Aorta (tissue), 5 donors: ENCODE results near the gene ARHGAP29. TPM values are rescaled to one million over a fixed set of nuclear protein-coding genes. Genes with fewer than 3 reads are reported as not detected.
"Not testable (repeated sequence)": the region's sequence is repeated elsewhere in the genome, so short reads cannot be mapped to it uniquely, and the experiment has no call there.

ENCODE experiments used
- ATAC-seq: fragments of 200-7000 bp; cut with Tn5 transposase; one replicate; pipeline ENCODE4 v1.9.1; 2022; ENCODE audit warnings: moderate library complexity; ENCODE audit not compliant: low FRiP score
- DNase-seq, 2 donors: peaks; one replicate each; pipeline ENCODE4 v3.0.0-alpha.2; 2020
- H3K27ac ChIP-seq, 2 donors: one replicate each; pipeline ENCODE4 v1.5.1; 2013; ENCODE audit warnings: low read length in 2 of 2, mild to moderate bottlenecking in 2 of 2, moderate library complexity in 2 of 2, control low read depth in 1 of 2, inconsistent platforms in 1 of 2, low read depth in 1 of 2
- H3K27me3 ChIP-seq, 2 donors: one replicate each; pipeline ENCODE4 v1.6.1; 2013; ENCODE audit warnings: control low read depth in 1 of 2, low read length in 1 of 2, mild to moderate bottlenecking in 1 of 2, moderate library complexity in 1 of 2; ENCODE audit not compliant: insufficient read depth in 2 of 2, control insufficient read depth in 1 of 2
- H3K36me3 ChIP-seq, 2 donors: one replicate each; pipeline ENCODE4 v1.6.1; 2013; ENCODE audit warnings: control low read depth in 1 of 2, low read length in 1 of 2, mild to moderate bottlenecking in 1 of 2; ENCODE audit not compliant: insufficient read depth in 2 of 2, control insufficient read depth in 1 of 2
- H3K4me1 ChIP-seq, 2 donors: one replicate each; pipeline ENCODE4 v1.6.1; 2013; ENCODE audit warnings: low read length in 2 of 2, control low read depth in 1 of 2, mild to moderate bottlenecking in 1 of 2, moderate library complexity in 1 of 2; ENCODE audit not compliant: insufficient read depth in 2 of 2, control insufficient read depth in 1 of 2
- H3K4me3 ChIP-seq, 2 donors: one replicate each; pipeline ENCODE4 v1.5.1; 2013; ENCODE audit warnings: low read length in 2 of 2, control low read depth in 1 of 2, mild to moderate bottlenecking in 1 of 2
- H3K9me3 ChIP-seq: one replicate; pipeline ENCODE4 v1.6.1; 2013; ENCODE audit warnings: mild to moderate bottlenecking, low read length; ENCODE audit not compliant: control insufficient read depth
- WGBS, 2 donors: extraction: QIAGEN DNeasy Blood & Tissue Kit; methylation state at CpG; one replicate each; pipeline ENCODE4 v1.1.7; 2013; 5-methylcytosine and 5-hydroxymethylcytosine counted together
- intact Hi-C, 2 donors: fragments of 100-400 bp; cut with DNase I; formaldehyde crosslinking; loops; one replicate each; pipeline versions ENCODE4 v1.14.2 to v1.15.0; 2022
- polyA plus RNA-seq, 2 donors: library from polyadenylated mRNA; stranded (reverse); fragments of 200-250 nt; gene quantifications; one replicate each; pipeline ENCODE4 v1.2.3, GENCODE V29; 2013
- total RNA-seq, 2 donors: library from RNA; stranded (reverse); fragmentation: NEBNext Ultra II Directional; extraction: Animal tissue kit (Norgen Biotek cat#: 25700); gene quantifications; one replicate each; pipeline ENCODE4 v1.2.1, GENCODE V29; 2021
- donor health status: healthy with polysubstance abuse.
- donor health status: Bipolar disorder and iron deficiency.
- donor health status: DM: no; HTN: no; CAD: no.
- donor health status: DM: no; HTN: no; CAD: no.
- donor health status: DM: yes; HTN: yes; CAD: no.

Gene ARHGAP29
- total and polyA plus RNA-seq, 4 donors: 6.8 to 65.4 (median 29.5) TPM

DNA sequence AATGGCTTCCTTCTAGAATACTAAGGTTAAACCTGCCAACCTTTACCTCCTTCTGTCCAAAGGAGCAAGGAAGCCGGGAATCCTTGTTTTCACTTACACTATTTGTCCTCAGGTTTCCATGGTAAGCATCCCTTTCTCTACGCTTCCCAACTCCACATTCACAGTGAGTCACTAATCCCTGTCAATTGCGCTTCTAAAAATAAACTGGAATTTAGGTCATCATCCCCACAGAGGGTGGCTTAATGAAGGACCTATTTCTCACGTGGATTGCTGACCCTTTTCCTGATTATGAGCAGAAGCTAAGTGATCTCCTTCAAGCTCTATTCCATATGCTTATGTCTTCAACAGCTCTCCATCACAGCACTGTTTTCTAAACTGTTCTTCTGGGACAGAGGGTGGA lies 76.6 kb downstream of the ARHGAP29 start:
- no peak for ATAC-seq
- Histone ChIP-seq H3K27me3 (no peaks in the 10 kb centered on the region), H3K36me3 (no peaks in the 10 kb centered on the region), H3K9me3 (peaks cover 2% of the 10 kb centered on the region), H3K4me1 (peaks cover 0 to 3% of the 10 kb centered on the region in 2 donors), H3K27ac (no peak overlapping the region), H3K4me3 (no peak overlapping the region)
- intact Hi-C loops: no loop called here
- WGBS, 2 donors: 16 to 22% methylated on average over 4 of the region's 4 CpGs
- no peak for DNase-seq

DNA sequence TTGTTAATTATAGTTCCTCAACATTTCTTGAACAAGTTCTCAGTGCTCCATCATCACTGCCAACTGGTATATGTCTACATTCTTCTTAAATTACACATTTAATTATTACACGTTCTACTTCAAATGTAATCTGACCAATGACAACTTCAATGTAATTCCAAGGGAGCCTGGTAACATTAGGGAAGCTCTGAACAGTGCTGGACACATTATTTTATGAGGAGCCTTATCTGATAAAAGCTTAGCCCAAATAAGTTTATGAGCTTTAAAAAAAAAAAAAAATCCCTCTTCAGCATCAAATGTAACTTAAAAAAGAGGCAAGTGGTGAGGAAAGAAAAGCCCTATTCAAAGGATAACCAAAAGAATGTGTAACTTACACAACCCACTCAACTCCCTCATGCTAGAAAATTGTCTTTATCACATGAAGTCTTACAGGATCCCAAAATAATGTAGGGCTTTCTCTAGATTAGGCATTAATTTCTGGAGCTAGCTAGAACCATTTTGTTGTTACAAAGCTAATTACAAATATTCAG lies 81.2 kb downstream of the ARHGAP29 start:
- no peak for ATAC-seq
- WGBS, 2 donors: 27 to 37% methylated on average over 1 of the region's 1 CpG
- Histone ChIP-seq H3K4me1 (peaks cover 0 to 3% of the 10 kb centered on the region in 2 donors), H3K36me3 (no peaks in the 10 kb centered on the region), H3K27me3 (no peaks in the 10 kb centered on the region), H3K27ac (no peak overlapping the region), H3K4me3 (no peak overlapping the region), H3K9me3 (peaks cover 3% of the 10 kb centered on the region)
- DNase-seq: no peak
- intact Hi-C loops: no loop called here

DNA sequence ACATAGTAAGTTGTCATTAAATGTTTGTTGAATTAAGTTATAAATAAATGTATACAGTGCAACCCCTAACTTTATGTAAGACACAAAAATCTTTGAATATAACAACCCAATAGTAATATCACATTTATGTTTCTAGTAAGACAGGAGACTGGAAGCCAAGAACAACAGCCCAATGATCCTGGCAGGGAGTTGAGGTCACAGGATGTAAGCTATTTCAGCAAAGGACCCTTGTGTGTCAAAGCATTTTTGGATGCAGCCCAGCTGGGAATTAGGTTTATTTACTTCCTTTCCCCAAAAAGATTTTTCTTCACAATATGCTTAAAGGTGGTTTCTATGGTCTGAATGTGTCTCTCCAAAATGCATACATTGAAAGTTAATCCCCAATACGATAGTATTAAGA lies 82.4 kb downstream of the ARHGAP29 start:
- DNase-seq (no peak), ATAC-seq (no peak)
- H3K27ac ChIP-seq: no peak overlapping the region
- H3K4me3 ChIP-seq: no peak overlapping the region
- H3K9me3 ChIP-seq: peaks cover 3% of the 10 kb centered on the region
- H3K27me3 ChIP-seq: no peaks in the 10 kb centered on the region
- WGBS, 2 donors: 85 to 90% methylated on average over 1 of the region's 1 CpG
- intact Hi-C loops: no loop called here
- H3K4me1 ChIP-seq: no peaks in the 10 kb centered on the region
- no peaks in the 10 kb centered on the region for H3K36me3 ChIP-seq

DNA sequence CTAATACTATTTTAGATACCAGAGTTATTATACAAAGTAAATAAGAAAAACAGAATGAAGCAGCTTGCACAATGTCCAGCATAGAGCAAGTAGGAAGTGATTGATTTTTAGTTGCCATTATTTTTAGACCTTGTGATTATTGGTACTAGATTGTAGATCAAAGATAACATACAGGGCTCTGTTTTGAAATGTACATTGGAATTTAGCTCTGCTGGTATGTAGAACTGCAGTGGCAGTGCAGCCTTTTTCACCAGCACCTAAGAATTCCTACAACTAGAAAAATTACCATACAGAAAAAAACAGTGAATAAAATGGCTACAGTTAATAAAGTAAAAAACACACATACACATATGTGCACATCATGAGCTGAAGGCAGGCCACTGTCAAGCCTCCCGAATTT lies 84.3 kb downstream of the ARHGAP29 start:
- Histone ChIP-seq H3K4me3 (no peak overlapping the region), H3K4me1 (no peaks in the 10 kb centered on the region), H3K27me3 (no peaks in the 10 kb centered on the region), H3K9me3 (peaks cover 3% of the 10 kb centered on the region), H3K36me3 (no peaks in the 10 kb centered on the region), H3K27ac (no peak overlapping the region)
- intact Hi-C loops: no loop called here
- WGBS, 2 donors: 72 to 75% methylated on average over 1 of the region's 1 CpG
- DNase-seq (no peak), ATAC-seq (no peak)

DNA sequence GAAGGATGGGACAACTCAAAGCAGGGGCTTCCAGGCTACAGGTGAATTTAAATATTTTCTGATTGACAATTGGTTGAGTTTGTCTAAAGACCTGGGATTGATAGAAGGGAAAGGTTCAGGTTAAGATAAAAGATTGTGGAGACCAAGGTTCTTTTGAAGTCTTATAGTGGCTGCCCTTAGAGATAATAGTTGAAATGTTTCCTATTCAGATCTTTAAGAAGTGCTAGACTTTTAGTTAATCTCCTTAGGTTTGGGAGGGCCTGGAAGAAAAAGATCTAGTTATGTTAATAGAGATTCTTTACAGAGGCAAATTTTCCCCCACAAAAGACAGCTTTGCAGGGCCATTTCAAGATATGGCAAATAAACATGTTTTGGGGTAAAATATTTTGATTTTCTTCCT lies 88.2 kb downstream of the ARHGAP29 start:
- H3K4me3 ChIP-seq, H3K4me1 ChIP-seq, H3K27me3 ChIP-seq, DNase-seq, intact Hi-C loops, H3K9me3 ChIP-seq, ATAC-seq, H3K27ac ChIP-seq, H3K36me3 ChIP-seq: not testable (repeated sequence)

DNA sequence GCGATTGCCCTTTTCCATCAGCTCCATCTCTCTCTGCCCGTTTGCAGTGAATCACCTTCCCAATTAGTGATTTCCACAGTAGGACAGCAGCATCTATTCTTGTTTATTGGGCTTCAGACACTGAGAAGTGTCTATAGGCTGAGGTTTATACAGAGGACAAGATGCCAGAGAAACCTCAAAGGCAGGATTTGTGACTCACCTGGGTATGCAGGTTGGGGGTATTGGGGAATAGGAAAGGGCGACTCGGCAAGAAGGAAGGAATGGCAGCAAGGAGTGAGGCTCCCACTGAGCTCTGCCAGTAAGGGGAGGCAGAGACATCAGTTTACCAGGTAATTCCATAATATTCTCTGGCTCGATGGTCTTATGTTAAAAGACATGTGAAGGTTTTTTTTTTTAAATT lies 91.1 kb downstream of the ARHGAP29 start:
- no peaks in the 10 kb centered on the region for H3K36me3 ChIP-seq
- intact Hi-C loops: no loop called here
- DNase-seq: no peak
- H3K4me1 ChIP-seq: no peaks in the 10 kb centered on the region
- no peak overlapping the region for H3K4me3 ChIP-seq
- ATAC-seq: no peak
- H3K27ac ChIP-seq: no peak overlapping the region
- no peaks in the 10 kb centered on the region for H3K9me3 ChIP-seq
- no peaks in the 10 kb centered on the region for H3K27me3 ChIP-seq
- WGBS, 2 donors: 97% methylated on average over 5 of the region's 5 CpGs

DNA sequence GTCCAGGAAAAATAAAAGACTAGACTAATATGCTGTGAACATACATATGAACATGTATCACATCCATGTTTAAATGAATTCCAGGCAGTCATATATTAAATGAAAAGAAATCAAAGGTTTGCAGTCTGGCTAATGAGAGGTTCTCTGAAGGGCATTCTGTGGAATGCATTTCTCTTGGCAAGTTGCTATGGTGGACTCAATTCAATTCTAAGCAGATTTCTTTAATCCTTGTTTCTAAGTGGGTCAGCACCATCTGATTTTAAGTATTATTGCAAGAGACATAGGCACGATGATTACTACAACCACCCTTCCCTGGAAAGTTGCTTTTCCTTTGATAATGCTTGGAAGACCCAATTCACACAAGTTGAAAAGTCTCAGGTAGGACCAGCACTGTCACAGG lies 92.5 kb downstream of the ARHGAP29 start:
- DNase-seq: no peak
- H3K4me3 ChIP-seq: no peak overlapping the region
- no peaks in the 10 kb centered on the region for H3K4me1 ChIP-seq
- no peaks in the 10 kb centered on the region for H3K27me3 ChIP-seq
- no peaks in the 10 kb centered on the region for H3K36me3 ChIP-seq
- intact Hi-C loops: no loop called here
- WGBS, 2 donors: 8% methylated on average over 1 of the region's 1 CpG
- no peak for ATAC-seq
- no peaks in the 10 kb centered on the region for H3K9me3 ChIP-seq
- no peak overlapping the region for H3K27ac ChIP-seq

DNA sequence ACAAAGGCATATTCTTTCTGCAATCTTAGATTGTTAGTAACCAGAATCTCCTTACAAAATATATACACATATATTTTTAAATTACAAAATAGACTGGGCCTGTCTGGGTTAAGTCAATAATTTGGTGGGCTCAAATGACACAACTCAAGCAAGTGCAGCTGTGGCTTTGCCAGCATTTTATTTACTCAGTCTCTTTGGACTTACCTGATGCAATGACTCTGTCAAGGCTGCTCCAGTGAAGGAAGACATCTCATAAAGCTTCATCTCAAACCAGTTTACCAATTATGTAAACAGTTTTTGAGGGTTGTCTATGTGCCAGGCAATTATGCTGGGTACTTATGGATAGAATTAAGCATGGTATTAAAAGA lies 93.6 kb downstream of the ARHGAP29 start:
- intact Hi-C loops: no loop called here
- ATAC-seq (no peak), DNase-seq (no peak)
- Histone ChIP-seq H3K27ac (no peak overlapping the region), H3K4me1 (no peaks in the 10 kb centered on the region), H3K27me3 (no peaks in the 10 kb centered on the region), H3K9me3 (no peaks in the 10 kb centered on the region), H3K36me3 (no peaks in the 10 kb centered on the region), H3K4me3 (no peak overlapping the region)

DNA sequence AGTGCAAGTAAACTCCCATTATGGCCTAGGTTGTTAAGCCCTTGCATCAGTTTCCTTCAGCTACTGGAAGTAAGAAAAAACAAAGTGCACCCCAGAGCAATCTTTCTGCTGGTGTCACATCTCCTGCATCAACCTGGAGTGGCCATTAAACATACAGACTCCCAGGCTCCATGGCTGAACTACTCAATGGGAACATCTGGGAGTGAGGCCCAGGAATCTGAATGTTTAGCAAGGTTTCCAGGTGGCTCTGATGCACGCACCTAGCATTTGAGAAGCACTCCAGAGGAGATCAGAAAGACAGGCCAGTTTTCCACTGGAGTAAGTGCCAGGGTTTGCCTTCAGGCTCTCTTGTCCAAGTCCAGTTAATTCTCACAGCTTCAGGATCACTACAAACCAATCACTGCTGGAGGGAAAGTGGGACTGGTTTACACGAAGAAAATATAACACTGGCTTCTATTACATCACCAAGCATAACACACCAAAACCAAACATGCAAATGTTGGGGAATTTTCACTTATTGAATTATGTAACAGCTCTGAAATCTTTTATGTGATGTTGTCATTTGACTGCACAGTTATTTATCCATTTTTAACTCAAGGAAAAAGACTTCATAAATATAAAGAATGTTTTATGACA lies 94.1 kb downstream of the ARHGAP29 start:
- Histone ChIP-seq H3K27ac (no peak overlapping the region), H3K27me3 (no peaks in the 10 kb centered on the region), H3K36me3 (no peaks in the 10 kb centered on the region), H3K4me1 (no peaks in the 10 kb centered on the region), H3K9me3 (no peaks in the 10 kb centered on the region), H3K4me3 (no peak overlapping the region)
- intact Hi-C loops: no loop called here
- WGBS, 2 donors: 22 to 31% methylated on average over 2 of the region's 2 CpGs
- no peak for DNase-seq
- ATAC-seq: no peak
